Lower leg skin (tissue), 3 donors: Measurements from ENCODE around the gene INPP4B.

ENCODE experiments used
- POLR2A ChIP-seq, 2 donors: fragments of 450-650 bp; IDR thresholded peaks; one replicate each; pipeline ENCODE4 v1.6.1; 2016 to 2017; ENCODE audit warnings: antibody characterized with exemption in 2 of 2, mild to moderate bottlenecking in 1 of 2, moderate library complexity in 1 of 2
- TF ChIP-seq, protein P1 (sequence below), 3 donors: fragments of 450-650 bp; IDR thresholded peaks; one replicate each; pipeline ENCODE4 v1.5.1; 2016; ENCODE audit warnings: antibody characterized with exemption in 3 of 3, mild to moderate bottlenecking in 3 of 3, moderate library complexity in 2 of 3

DNA sequence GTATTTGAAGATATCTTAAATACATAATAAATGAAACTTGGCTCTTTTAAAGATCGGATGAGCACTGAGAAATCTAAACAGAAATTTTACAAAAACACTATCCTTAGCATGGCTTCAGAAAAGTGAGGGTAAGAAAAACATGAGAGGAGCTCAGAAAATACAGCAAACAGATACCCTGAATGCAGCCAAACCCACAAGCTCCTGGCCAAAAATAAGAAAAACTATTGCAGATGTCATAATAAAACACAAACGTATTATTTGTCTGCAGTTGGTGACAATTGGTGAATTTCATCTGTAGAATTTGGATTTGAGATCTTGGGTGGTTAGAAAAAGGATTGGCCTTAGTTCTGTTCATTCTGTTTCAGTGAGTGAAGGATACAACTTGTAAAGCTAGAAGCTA, 603.9 kb downstream of the INPP4B start:
- TF ChIP-seq, protein P1, sequence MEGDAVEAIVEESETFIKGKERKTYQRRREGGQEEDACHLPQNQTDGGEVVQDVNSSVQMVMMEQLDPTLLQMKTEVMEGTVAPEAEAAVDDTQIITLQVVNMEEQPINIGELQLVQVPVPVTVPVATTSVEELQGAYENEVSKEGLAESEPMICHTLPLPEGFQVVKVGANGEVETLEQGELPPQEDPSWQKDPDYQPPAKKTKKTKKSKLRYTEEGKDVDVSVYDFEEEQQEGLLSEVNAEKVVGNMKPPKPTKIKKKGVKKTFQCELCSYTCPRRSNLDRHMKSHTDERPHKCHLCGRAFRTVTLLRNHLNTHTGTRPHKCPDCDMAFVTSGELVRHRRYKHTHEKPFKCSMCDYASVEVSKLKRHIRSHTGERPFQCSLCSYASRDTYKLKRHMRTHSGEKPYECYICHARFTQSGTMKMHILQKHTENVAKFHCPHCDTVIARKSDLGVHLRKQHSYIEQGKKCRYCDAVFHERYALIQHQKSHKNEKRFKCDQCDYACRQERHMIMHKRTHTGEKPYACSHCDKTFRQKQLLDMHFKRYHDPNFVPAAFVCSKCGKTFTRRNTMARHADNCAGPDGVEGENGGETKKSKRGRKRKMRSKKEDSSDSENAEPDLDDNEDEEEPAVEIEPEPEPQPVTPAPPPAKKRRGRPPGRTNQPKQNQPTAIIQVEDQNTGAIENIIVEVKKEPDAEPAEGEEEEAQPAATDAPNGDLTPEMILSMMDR (IDR thresholded peaks at IDR 0.05): no peak
- no peak for TF ChIP-seq POLR2A (IDR thresholded peaks at IDR 0.05)
